Measurements from ENCODE around the gene FGD6. TPM values are rescaled to one million over a fixed set of nuclear protein-coding genes. Genes with fewer than 3 reads are reported as not detected.
"Not testable (repeated sequence)": the region's sequence is repeated elsewhere in the genome, so short reads cannot be mapped to it uniquely, and the experiment has no call there.

FGD6 gene
- total RNA-seq, 1 experiment from 2014 or later, result 18.2 TPM

DNA sequence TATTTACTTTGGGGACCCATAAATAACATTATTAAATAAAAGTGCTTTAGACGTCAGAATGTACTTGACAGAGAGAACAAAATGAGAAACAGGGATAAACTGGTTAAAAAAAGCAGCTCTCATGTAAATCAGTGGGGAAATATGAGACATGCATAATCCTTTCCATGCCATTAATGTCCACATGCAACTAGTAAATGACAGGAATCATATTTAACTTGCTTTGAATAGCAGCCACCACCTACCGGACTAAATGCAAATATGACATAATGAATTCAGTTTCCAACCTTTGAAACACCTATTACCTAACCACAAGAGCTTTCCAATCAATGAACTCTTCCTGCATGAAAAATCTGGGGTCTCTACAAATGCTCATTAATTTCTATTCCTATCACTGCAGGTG lies 19.6 kb downstream of the FGD6 start:
- H3K27ac ChIP-seq (ENCODE audit: low read depth, low read length), result no peak overlapping the region
- DNase-seq (ENCODE audit: low read depth, low spot score) (no peak), ATAC-seq (no peak)
- RAD21 ChIA-PET (ENCODE audit: low non-redundant PET in 1 of 2, low total read pairs in 2 of 2, uncharacterized antibody in 2 of 2, unreplicated experiment in 2 of 2), result no interaction called here
- H2AFZ ChIP-seq (ENCODE audit: low read depth, low read length, poor library complexity, severe bottlenecking), result no peak overlapping the region
- CTCF ChIA-PET, result no interaction called here
- no peak for TF ChIP-seq POLR2A (IDR thresholded peaks at IDR 0.05; ENCODE audit: borderline replicate concordance, extremely low read depth, insufficient read depth, insufficient read length)
- TF ChIP-seq SRF (IDR thresholded peaks at IDR 0.05; ENCODE audit: low read depth), result no peak
- TF ChIP-seq TCF7L2 (IDR thresholded peaks at IDR 0.05; ENCODE audit: borderline replicate concordance, extremely low read depth, insufficient read depth, insufficient read length), result no peak
- TF ChIP-seq YY1 (IDR thresholded peaks at IDR 0.05; ENCODE audit: extremely low read depth, insufficient replicate concordance, low read depth, low read length), result no peak
- no peak for TF ChIP-seq SP1 (IDR thresholded peaks at IDR 0.05; ENCODE audit: low read depth)
- TF ChIP-seq, protein P1, sequence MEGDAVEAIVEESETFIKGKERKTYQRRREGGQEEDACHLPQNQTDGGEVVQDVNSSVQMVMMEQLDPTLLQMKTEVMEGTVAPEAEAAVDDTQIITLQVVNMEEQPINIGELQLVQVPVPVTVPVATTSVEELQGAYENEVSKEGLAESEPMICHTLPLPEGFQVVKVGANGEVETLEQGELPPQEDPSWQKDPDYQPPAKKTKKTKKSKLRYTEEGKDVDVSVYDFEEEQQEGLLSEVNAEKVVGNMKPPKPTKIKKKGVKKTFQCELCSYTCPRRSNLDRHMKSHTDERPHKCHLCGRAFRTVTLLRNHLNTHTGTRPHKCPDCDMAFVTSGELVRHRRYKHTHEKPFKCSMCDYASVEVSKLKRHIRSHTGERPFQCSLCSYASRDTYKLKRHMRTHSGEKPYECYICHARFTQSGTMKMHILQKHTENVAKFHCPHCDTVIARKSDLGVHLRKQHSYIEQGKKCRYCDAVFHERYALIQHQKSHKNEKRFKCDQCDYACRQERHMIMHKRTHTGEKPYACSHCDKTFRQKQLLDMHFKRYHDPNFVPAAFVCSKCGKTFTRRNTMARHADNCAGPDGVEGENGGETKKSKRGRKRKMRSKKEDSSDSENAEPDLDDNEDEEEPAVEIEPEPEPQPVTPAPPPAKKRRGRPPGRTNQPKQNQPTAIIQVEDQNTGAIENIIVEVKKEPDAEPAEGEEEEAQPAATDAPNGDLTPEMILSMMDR (IDR thresholded peaks at IDR 0.05 in 2 of 3, conservative IDR thresholded peaks at IDR 0.05 in 1 of 3; ENCODE audit: borderline replicate concordance in 1 of 3, insufficient read depth in 1 of 3, low read depth in 2 of 3, low read length in 2 of 3), result no peak
- TF ChIP-seq, protein P2, sequence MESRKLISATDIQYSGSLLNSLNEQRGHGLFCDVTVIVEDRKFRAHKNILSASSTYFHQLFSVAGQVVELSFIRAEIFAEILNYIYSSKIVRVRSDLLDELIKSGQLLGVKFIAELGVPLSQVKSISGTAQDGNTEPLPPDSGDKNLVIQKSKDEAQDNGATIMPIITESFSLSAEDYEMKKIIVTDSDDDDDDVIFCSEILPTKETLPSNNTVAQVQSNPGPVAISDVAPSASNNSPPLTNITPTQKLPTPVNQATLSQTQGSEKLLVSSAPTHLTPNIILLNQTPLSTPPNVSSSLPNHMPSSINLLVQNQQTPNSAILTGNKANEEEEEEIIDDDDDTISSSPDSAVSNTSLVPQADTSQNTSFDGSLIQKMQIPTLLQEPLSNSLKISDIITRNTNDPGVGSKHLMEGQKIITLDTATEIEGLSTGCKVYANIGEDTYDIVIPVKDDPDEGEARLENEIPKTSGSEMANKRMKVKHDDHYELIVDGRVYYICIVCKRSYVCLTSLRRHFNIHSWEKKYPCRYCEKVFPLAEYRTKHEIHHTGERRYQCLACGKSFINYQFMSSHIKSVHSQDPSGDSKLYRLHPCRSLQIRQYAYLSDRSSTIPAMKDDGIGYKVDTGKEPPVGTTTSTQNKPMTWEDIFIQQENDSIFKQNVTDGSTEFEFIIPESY (IDR thresholded peaks at IDR 0.05; ENCODE audit: extremely low read depth, insufficient replicate concordance, low read length), result no peak
- TF ChIP-seq ELF1 (IDR thresholded peaks at IDR 0.05; ENCODE audit: borderline replicate concordance, low read depth), result no peak
- no peak for TF ChIP-seq JUND (IDR thresholded peaks at IDR 0.05)
- TF ChIP-seq EGR1 (IDR thresholded peaks at IDR 0.05; ENCODE audit: low read depth), result no peak
- TF ChIP-seq, protein P3, sequence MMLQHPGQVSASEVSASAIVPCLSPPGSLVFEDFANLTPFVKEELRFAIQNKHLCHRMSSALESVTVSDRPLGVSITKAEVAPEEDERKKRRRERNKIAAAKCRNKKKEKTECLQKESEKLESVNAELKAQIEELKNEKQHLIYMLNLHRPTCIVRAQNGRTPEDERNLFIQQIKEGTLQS (IDR thresholded peaks at IDR 0.05), result no peak
- TF ChIP-seq FOSL1 (IDR thresholded peaks at IDR 0.05; ENCODE audit: low read depth), result no peak
- no peak for TF ChIP-seq SIN3A (IDR thresholded peaks at IDR 0.05; ENCODE audit: low read depth)
- TF ChIP-seq, protein P4, sequence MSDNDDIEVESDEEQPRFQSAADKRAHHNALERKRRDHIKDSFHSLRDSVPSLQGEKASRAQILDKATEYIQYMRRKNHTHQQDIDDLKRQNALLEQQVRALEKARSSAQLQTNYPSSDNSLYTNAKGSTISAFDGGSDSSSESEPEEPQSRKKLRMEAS (IDR thresholded peaks at IDR 0.05), result no peak
- TF ChIP-seq EZH2 (IDR thresholded peaks at IDR 0.05), result no peak
- TF ChIP-seq ZFX (IDR thresholded peaks at IDR 0.05), result no peak
- TF ChIP-seq CEBPB (IDR thresholded peaks at IDR 0.05; ENCODE audit: low read depth), result no peak
- TF ChIP-seq POLR2AphosphoS5 (IDR thresholded peaks at IDR 0.05; ENCODE audit: low read depth, low read length), result no peak
- no peaks in the 10 kb centered on the region for H4K20me1 ChIP-seq (ENCODE audit: insufficient read depth)
- H3K4me3 ChIP-seq (replicated peaks in 1 of 2; ENCODE audit: low read depth in 1 of 2, low read length in 2 of 2), result no peak overlapping the region
- no peak overlapping the region for H3K4me2 ChIP-seq (ENCODE audit: low read length)
- H3K36me3 ChIP-seq (ENCODE audit: control insufficient read depth in 1 of 2, insufficient read depth in 2 of 2, low read length in 2 of 2), result no peaks in the 10 kb centered on the region; a peak in 1 of 4 replicates
- no TSS peak for BruUV-seq (replicated peaks)
- peaks cover 27 to 34% of the 10 kb centered on the region in 2 experiments for H3K4me1 ChIP-seq (ENCODE audit: control insufficient read depth in 1 of 2, insufficient read depth in 2 of 2, low read length in 2 of 2)
- H3K9me2 ChIP-seq (ENCODE audit: insufficient read depth), result no peaks in the 10 kb centered on the region
- peaks cover 51% of the 10 kb centered on the region for H3K79me2 ChIP-seq (ENCODE audit: insufficient read depth, low read length)
- H3K27me3 ChIP-seq (ENCODE audit: insufficient read depth, low read length), result no peaks in the 10 kb centered on the region
- H3K9ac ChIP-seq (ENCODE audit: low read length), result no peak overlapping the region
- intact Hi-C loops (cut with micrococcal nuclease), result no loop called here
- no peaks in the 10 kb centered on the region for H3K9me3 ChIP-seq (ENCODE audit: control insufficient read depth in 1 of 2, insufficient read depth in 1 of 2, low read depth in 1 of 2, low read length in 2 of 2)
- POLR2A ChIA-PET, result no interaction called here

DNA sequence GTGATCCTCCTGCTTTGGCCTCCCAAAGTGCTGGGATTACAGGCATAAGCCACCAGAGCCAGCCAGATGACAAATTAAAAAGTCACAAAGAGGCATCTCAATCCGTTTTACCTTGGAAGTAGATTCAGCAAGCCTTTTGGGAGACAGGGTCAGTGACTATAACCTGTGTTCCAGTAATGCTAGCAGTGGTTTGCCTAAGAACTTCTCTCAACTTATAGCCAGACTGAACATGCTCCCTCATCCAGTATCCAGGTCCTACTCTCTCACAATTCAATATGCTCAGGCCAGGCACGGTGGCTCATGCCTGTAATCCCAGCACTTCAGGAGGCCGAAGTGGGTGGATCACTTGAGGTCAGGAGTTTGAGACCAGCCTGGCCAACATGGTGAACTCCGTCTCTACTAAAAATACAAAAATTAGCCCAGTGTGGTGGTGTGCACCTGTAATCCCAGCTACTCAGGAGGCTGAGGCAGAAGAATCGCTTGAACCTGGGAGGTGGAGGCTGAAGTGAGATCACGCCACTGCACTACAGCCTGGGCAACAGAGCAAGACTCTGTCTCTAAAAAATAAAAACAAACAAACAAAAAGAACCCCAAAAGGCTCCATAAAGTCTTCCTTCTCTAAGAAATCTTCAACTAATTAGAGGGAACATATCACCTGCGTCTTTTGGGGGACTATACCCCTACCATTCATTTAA lies 20.2 kb downstream of the FGD6 start:
- H3K36me3 ChIP-seq (ENCODE audit: control insufficient read depth in 1 of 2, insufficient read depth in 2 of 2, low read length in 2 of 2); RAD21 ChIA-PET (ENCODE audit: low non-redundant PET in 1 of 2, low total read pairs in 2 of 2, uncharacterized antibody in 2 of 2, unreplicated experiment in 2 of 2); H4K20me1 ChIP-seq (ENCODE audit: insufficient read depth); POLR2A ChIA-PET; CTCF ChIA-PET; H3K27ac ChIP-seq (ENCODE audit: low read depth, low read length); H3K27me3 ChIP-seq (ENCODE audit: insufficient read depth, low read length); H3K9me3 ChIP-seq (ENCODE audit: control insufficient read depth in 1 of 2, insufficient read depth in 1 of 2, low read depth in 1 of 2, low read length in 2 of 2); BruUV-seq (replicated peaks); H3K9ac ChIP-seq (ENCODE audit: low read length); H3K9me2 ChIP-seq (ENCODE audit: insufficient read depth); intact Hi-C loops (cut with micrococcal nuclease); DNase-seq (ENCODE audit: low read depth, low spot score); H2AFZ ChIP-seq (ENCODE audit: low read depth, low read length, poor library complexity, severe bottlenecking); H3K4me2 ChIP-seq (ENCODE audit: low read length); ATAC-seq; H3K4me3 ChIP-seq (replicated peaks in 1 of 2; ENCODE audit: low read depth in 1 of 2, low read length in 2 of 2): not testable (repeated sequence)
- peaks cover 21 to 28% of the 10 kb centered on the region in 2 experiments for H3K4me1 ChIP-seq (ENCODE audit: control insufficient read depth in 1 of 2, insufficient read depth in 2 of 2, low read length in 2 of 2)
- H3K79me2 ChIP-seq (ENCODE audit: insufficient read depth, low read length), result peaks cover 48% of the 10 kb centered on the region
